Fibroblast of the aortic adventitia (primary cell): ENCODE data around the gene RCAN2. TPM values are rescaled to one million over a fixed set of nuclear protein-coding genes. Genes with fewer than 3 reads are reported as not detected.
A peak's percentile ranks its signal among the peaks of the same experiment; 100 is the strongest.

ENCODE experiments used
- DNase-seq: peaks from one replicate; pipeline ENCODE4 v3.0.0-alpha.2; 2010; ENCODE audit warnings: low read depth
- H3K4me3 ChIP-seq: 2 replicates; pipeline ENCODE4 v1.5.1; 2011; ENCODE audit warnings: low read depth, mild to moderate bottlenecking, control low read depth, low read length, moderate library complexity
- CTCF ChIP-seq: IDR thresholded peaks from 2 replicates; pipeline ENCODE4 v1.5.1; 2011; ENCODE audit warnings: mild to moderate bottlenecking, low read length, control low read depth, inconsistent platforms; ENCODE audit not compliant: insufficient read depth
- total RNA-seq: library from RNA; depleted of rRNA; stranded (reverse); fragments of >200 nt; gene quantifications from 2 replicates; pipeline ENCODE4 v1.2.3, GENCODE V29; 2012; ENCODE audit warnings: low replicate concordance

RCAN2 gene
- total RNA-seq, 1 donor: 8.0 TPM

GRCh38 chr6:46236752-46237151 lies 254.5 kb downstream of the RCAN2 start:
- TF ChIP-seq CTCF: no peak
- no peak overlapping the region for H3K4me3 ChIP-seq
- DNase-seq: no peak

- H3K4me3 ChIP-seq: no peak overlapping the region
- DNase-seq: no peak
- no peak for TF ChIP-seq CTCF
Measured at GRCh38 chr6:46235242-46235641, 256.0 kb downstream of the RCAN2 start.

GRCh38 chr6:46234700-46235099 lies 256.5 kb downstream of the RCAN2 start:
- no peak for TF ChIP-seq CTCF
- DNase-seq: no peak
- H3K4me3 ChIP-seq: no peak overlapping the region

GRCh38 chr6:46234156-46234556 lies 257.1 kb downstream of the RCAN2 start:
- H3K4me3 ChIP-seq: no peak overlapping the region
- DNase-seq: no peak
- TF ChIP-seq CTCF: no peak

GRCh38 chr6:46233129-46233528 lies 258.1 kb downstream of the RCAN2 start:
- no peak for DNase-seq
- no peak for TF ChIP-seq CTCF

GRCh38 chr6:46222286-46222685 lies 269.0 kb downstream of the RCAN2 start:
- no peak overlapping the region for H3K4me3 ChIP-seq
- no peak for TF ChIP-seq CTCF
- no peak for DNase-seq

More at GRCh38 chr6:46233129-46233528, 258.1 kb downstream of the RCAN2 start:
- no peak overlapping the region for H3K4me3 ChIP-seq

GRCh38 chr6:46221222-46221793 lies 269.9 kb downstream of the RCAN2 start:
- TF ChIP-seq CTCF: peak; percentile 85
- DNase-seq: peak; percentile 58
- no peak overlapping the region for H3K4me3 ChIP-seq
